Hematopoietic multipotent progenitor cell treated with erythropoietin and hydrocortisone succinate and interleukin-3 and kit ligand, for 17 days (in vitro differentiated cells): ENCODE data around the gene USP43.
"Not testable (repeated sequence)": the region's sequence is repeated elsewhere in the genome, so short reads cannot be mapped to it uniquely, and the experiment has no call there.

Experiments used
- DNase-seq: peaks from one replicate; pipeline ENCODE4 v3.0.0-alpha.2; 2015; ENCODE audit warnings: low spot score

USP43 gene

GRCh38 chr17:9644910-9645751 lies at the start of gene USP43:
Gene USP43 (plus strand): TSS chr17:9645517. CDS start chr17:9645633, 116 bp downstream.
- no peak for DNase-seq

GRCh38 chr17:9597638-9598037 lies 47.7 kb upstream of the USP43 start:
- not testable (repeated sequence) for DNase-seq

GRCh38 chr17:9598661-9599060 lies 46.7 kb upstream of the USP43 start:
- no peak for DNase-seq

- not testable (repeated sequence) for DNase-seq
Observed at GRCh38 chr17:9604583-9604982, 40.7 kb upstream of the USP43 start.

GRCh38 chr17:9606453-9606852 lies 38.9 kb upstream of the USP43 start:
- DNase-seq = no peak

GRCh38 chr17:9607058-9607457 lies 38.3 kb upstream of the USP43 start:
- not testable (repeated sequence) for DNase-seq

- DNase-seq = no peak
Observed at GRCh38 chr17:9611557-9611956, 33.8 kb upstream of the USP43 start.

- DNase-seq = no peak
Observed at GRCh38 chr17:9612006-9612405, 33.3 kb upstream of the USP43 start.

- no peak for DNase-seq
Observed at GRCh38 chr17:9615486-9615885, 29.8 kb upstream of the USP43 start.

GRCh38 chr17:9622961-9623360 lies 22.4 kb upstream of the USP43 start:
- no peak for DNase-seq

GRCh38 chr17:9628509-9628908 lies 16.8 kb upstream of the USP43 start:
- no peak for DNase-seq

GRCh38 chr17:9632741-9633140 lies 12.6 kb upstream of the USP43 start:
- DNase-seq = no peak

GRCh38 chr17:9635340-9635739 lies 10.0 kb upstream of the USP43 start:
- no peak for DNase-seq

- no peak for DNase-seq
Observed at GRCh38 chr17:9636501-9636900, 8.8 kb upstream of the USP43 start.

- not testable (repeated sequence) for DNase-seq
Observed at GRCh38 chr17:9640388-9640787, 4.9 kb upstream of the USP43 start.

GRCh38 chr17:9643611-9644010 lies 1.7 kb upstream of the USP43 start:
- no peak for DNase-seq

GRCh38 chr17:9645851-9646545 lies 681 bp downstream of the USP43 start:
- no peak for DNase-seq

GRCh38 chr17:9646546-9646885 lies 1.2 kb downstream of the USP43 start:
- no peak for DNase-seq

GRCh38 chr17:9647014-9647413 lies 1.7 kb downstream of the USP43 start:
- DNase-seq = no peak

- no peak for DNase-seq
Observed at GRCh38 chr17:9648521-9649110, 3.3 kb downstream of the USP43 start.

GRCh38 chr17:9658593-9659211 lies 13.4 kb downstream of the USP43 start:
- DNase-seq = no peak

- DNase-seq = no peak
Observed at GRCh38 chr17:9661027-9661426, 15.7 kb downstream of the USP43 start.

- not testable (repeated sequence) for DNase-seq
Observed at GRCh38 chr17:9663511-9663910, 18.2 kb downstream of the USP43 start.
